Activated T-cell treated with anti-CD3 and anti-CD28 coated beads, Interleukin-2, amount 50 U/mL, for 1 hour (primary cell): ENCODE results near the gene BFAR.
"Not testable (repeated sequence)": the region's sequence is repeated elsewhere in the genome, so short reads cannot be mapped to it uniquely, and the experiment has no call there.

Source experiments
- DNase-seq: peaks from one replicate; pipeline ENCODE4 v3.0.0-alpha.2; 2020

BFAR gene

GRCh38 chr16:14701859-14702258, 69.1 kb downstream of the BFAR start:
- not testable (repeated sequence) for DNase-seq

- DNase-seq, result not testable (repeated sequence)
Observed at GRCh38 chr16:14702672-14703071, 69.9 kb downstream of the BFAR start.

- DNase-seq, result not testable (repeated sequence)
Observed at GRCh38 chr16:14703156-14704011, 70.6 kb downstream of the BFAR start, which contains the start of gene NPIPA3. TSS of gene NPIPA3 (plus strand) at chr16:14703411. CDS start at chr16:14708944, 5,533 bp downstream.
